ENCODE data around the gene SAP130.

Gene SAP130

DNA sequence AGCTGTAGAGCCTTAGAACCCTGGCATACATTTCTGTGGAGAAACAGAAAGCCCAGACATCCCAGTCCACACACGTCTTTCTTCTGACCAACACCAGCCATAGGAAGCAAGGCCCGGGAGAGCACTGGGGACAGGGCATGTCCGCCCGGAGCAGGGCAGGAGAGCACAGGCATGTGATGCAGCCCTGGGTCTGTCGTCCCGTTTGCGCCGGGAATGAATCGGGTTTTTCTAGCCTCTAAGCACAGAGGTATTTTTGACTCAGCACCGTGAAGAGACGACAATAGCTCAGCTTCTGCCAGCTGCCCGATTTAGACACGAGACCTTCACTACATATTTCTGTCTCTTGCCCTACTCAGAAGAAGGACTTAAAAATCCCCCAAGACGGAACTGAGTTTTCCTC lies 134.8 kb downstream of the SAP130 start:
- no peak for DNase-seq

DNA sequence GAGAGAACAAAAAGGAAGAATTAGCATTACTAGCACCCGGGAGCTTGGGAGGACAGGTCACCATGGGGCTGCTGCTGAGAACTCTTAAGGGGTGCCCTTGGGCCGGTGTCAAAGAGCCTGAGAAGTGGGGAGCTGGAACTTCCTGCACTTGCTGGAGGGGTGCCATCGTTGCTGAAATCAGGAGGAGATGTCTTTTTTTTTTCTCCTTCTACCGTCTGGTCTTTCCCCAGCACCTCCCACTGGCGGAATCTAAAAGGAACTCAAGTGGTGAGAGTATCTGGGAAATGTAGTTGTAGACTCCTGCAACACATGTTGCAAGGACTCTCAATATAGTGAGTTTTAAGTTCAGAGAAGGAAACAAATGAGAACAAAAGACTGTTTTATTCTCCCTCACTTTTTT lies 136.0 kb downstream of the SAP130 start:
- peak; percentile 20 to 25 for DNase-seq

Data from inflammatory macrophage (primary cell).